HG03342 (cell line): ENCODE data around the gene ULK4.

ENCODE experiments used
- ATAC-seq: cut with Tn5 transposase; IDR thresholded peaks from one replicate; pipeline ENCODE4 v1.9.1; 2021; ENCODE audit warnings: mild to moderate bottlenecking, moderate library complexity; ENCODE audit not compliant: unreplicated experiment

Gene ULK4

GRCh38 chr3:41327718-41328117 lies 634.2 kb downstream of the ULK4 start:
- no peak for ATAC-seq

GRCh38 chr3:41324156-41324475 lies 637.8 kb downstream of the ULK4 start:
- no peak for ATAC-seq

- no peak for ATAC-seq
Measured at GRCh38 chr3:41323467-41324155, 638.3 kb downstream of the ULK4 start.

- no peak for ATAC-seq
Measured at GRCh38 chr3:41321642-41321980, 640.3 kb downstream of the ULK4 start.

GRCh38 chr3:41320953-41321641 lies 640.8 kb downstream of the ULK4 start:
- ATAC-seq = no peak

GRCh38 chr3:41318520-41318919 lies 643.4 kb downstream of the ULK4 start:
- no peak for ATAC-seq

- no peak for ATAC-seq
Measured at GRCh38 chr3:41317718-41318117, 644.2 kb downstream of the ULK4 start.

- no peak for ATAC-seq
Measured at GRCh38 chr3:41317298-41317697, 644.6 kb downstream of the ULK4 start.

- no peak for ATAC-seq
Measured at GRCh38 chr3:41315126-41315525, 646.8 kb downstream of the ULK4 start.

- no peak for ATAC-seq
Measured at GRCh38 chr3:41308119-41308518, 653.8 kb downstream of the ULK4 start.

- no peak for ATAC-seq
Measured at GRCh38 chr3:41307065-41307464, 654.8 kb downstream of the ULK4 start.

GRCh38 chr3:41304593-41304992 lies 657.3 kb downstream of the ULK4 start:
- ATAC-seq = no peak

- no peak for ATAC-seq
Measured at GRCh38 chr3:41302295-41302694, 659.6 kb downstream of the ULK4 start.

GRCh38 chr3:41301548-41301947 lies 660.4 kb downstream of the ULK4 start:
- no peak for ATAC-seq

GRCh38 chr3:41299036-41299435 lies 662.9 kb downstream of the ULK4 start:
- ATAC-seq = no peak

- ATAC-seq = no peak
Measured at GRCh38 chr3:41297750-41298149, 664.2 kb downstream of the ULK4 start.

GRCh38 chr3:41296556-41296955 lies 665.3 kb downstream of the ULK4 start:
- no peak for ATAC-seq

- ATAC-seq = no peak
Measured at GRCh38 chr3:41295740-41296139, 666.2 kb downstream of the ULK4 start.

GRCh38 chr3:41293169-41293681 lies 668.7 kb downstream of the ULK4 start:
- ATAC-seq = no peak

GRCh38 chr3:41290736-41291135 lies 671.2 kb downstream of the ULK4 start:
- no peak for ATAC-seq

- ATAC-seq = no peak
Measured at GRCh38 chr3:41290306-41290705, 671.6 kb downstream of the ULK4 start.

GRCh38 chr3:41288785-41289184 lies 673.1 kb downstream of the ULK4 start:
- ATAC-seq = no peak

GRCh38 chr3:41286305-41286704 lies 675.6 kb downstream of the ULK4 start:
- ATAC-seq = no peak
